22Rv1 (cell line): ENCODE measurements around the gene COMMD10.

ENCODE experiments used
- CTCF ChIP-seq: fragments of 450-650 bp; IDR thresholded peaks from 2 replicates; pipeline ENCODE4 v1.5.1; 2017; ENCODE audit warnings: mild to moderate bottlenecking
- ZFX ChIP-seq: fragments of 450-650 bp; IDR thresholded peaks from 2 replicates; pipeline ENCODE4 v1.6.1; 2017; ENCODE audit warnings: antibody characterized with exemption, borderline replicate concordance

GRCh38 chr5:116303340-116303739 is 218.5 kb downstream of the COMMD10 start:
- TF ChIP-seq CTCF (no peak), ZFX (no peak)
